ENCODE data around the gene USP3.

DNA sequence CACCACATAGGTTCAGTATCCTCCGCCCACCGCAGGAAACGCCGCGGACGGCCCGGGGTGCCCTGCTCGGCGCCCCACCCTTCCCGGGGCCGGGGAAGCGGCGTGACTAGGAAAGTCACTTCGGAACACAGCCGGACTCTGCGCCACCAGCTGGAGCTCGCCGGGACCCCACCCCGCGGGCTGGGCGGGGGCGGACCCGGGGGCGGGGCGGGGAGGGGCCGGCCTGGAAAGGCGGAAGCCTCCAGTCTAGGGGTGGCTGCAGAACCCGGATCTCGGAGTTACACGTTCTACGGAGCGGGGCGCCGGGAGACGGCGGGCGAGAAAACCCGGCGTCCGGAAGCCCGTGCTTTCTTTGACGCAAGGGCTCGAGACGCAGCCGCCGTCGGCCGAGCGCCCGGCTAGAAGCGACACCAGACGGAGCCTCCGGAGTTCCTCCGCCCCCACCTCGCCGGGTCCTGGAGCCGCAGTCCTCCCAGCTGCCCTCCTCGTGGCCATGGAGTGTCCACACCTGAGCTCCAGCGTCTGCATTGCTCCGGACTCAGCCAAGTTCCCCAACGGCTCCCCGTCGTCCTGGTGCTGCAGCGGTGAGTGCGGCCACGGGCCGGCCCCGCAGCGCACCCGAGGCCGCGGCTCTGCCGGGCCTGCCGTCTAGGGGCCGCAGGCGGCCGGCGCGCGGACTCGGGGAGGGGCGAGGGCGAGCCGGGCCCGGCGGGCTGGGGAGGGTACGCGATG, at the start of gene USP3:
- TF ChIP-seq POLR2AphosphoS5 (IDR thresholded peaks at IDR 0.05; ENCODE audit: low read depth, low read length) (peak; percentile 70; the same call in 1 of the 2 replicates), REST (IDR thresholded peaks at IDR 0.05; ENCODE audit: insufficient read depth in 1 of 2, low read depth in 2 of 2, low read length in 2 of 2) (no peak), TAF1 (IDR thresholded peaks at IDR 0.05; ENCODE audit: borderline replicate concordance, insufficient read depth, low read length) (peak; percentile 92), SIN3A (IDR thresholded peaks at IDR 0.05; ENCODE audit: borderline replicate concordance, insufficient read depth, low read length) (peak; percentile 95; the same call in 1 of the 2 replicates), FOXP2 (optimal IDR thresholded peaks at IDR 0.05; ENCODE audit: borderline replicate concordance, extremely low read depth, extremely low read length, insufficient read depth) (peak; percentile 81)

Measured in PFSK-1 (cell line).